ENCODE measurements around the gene PSMB11.

- TF ChIP-seq CTCF (IDR thresholded peaks at IDR 0.05): no peak
- no peak for TF ChIP-seq EZH2 (IDR thresholded peaks at IDR 0.05; ENCODE audit: borderline replicate concordance, insufficient read depth, low read depth, low read length, poor library complexity, severe bottlenecking)
Observed at GRCh38 chr14:23017091-23017490, 24.9 kb upstream of the PSMB11 start.
